G401.6 (cell line): ENCODE measurements around the gene CCR8.

ENCODE experiments used
- FAIRE-seq: peaks from 2 replicates; lab custom pipeline; 2012; peaks lifted over from hg19 to GRCh38; lab: Jason Lieb, UNC

Gene CCR8, protein sequence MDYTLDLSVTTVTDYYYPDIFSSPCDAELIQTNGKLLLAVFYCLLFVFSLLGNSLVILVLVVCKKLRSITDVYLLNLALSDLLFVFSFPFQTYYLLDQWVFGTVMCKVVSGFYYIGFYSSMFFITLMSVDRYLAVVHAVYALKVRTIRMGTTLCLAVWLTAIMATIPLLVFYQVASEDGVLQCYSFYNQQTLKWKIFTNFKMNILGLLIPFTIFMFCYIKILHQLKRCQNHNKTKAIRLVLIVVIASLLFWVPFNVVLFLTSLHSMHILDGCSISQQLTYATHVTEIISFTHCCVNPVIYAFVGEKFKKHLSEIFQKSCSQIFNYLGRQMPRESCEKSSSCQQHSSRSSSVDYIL

DNA sequence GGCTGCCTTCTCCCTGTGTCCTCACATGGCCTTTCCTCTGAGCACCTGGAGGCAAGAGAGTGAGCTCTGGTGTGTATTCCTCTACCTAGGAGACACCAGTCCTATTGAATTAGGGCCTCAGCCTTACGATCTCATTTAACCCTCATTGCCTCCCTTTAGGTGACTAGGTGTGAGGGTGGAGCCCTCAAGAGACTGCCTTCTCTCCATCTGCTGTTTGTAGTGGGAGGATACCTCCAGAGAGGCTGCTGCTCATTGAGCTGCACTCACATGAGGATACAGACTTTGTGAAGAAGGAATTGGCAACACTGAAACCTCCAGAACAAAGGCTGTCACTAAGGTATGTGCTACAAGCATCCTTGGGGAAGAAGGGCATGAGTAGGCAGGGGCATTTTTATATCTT, at the start of gene CCR8:
Gene CCR8, plus strand, starts transcription at position 217 of the 400 bp plus-strand sequence. CDS start 2,623 bp downstream, outside the sequence.
- FAIRE-seq, result no peak

DNA sequence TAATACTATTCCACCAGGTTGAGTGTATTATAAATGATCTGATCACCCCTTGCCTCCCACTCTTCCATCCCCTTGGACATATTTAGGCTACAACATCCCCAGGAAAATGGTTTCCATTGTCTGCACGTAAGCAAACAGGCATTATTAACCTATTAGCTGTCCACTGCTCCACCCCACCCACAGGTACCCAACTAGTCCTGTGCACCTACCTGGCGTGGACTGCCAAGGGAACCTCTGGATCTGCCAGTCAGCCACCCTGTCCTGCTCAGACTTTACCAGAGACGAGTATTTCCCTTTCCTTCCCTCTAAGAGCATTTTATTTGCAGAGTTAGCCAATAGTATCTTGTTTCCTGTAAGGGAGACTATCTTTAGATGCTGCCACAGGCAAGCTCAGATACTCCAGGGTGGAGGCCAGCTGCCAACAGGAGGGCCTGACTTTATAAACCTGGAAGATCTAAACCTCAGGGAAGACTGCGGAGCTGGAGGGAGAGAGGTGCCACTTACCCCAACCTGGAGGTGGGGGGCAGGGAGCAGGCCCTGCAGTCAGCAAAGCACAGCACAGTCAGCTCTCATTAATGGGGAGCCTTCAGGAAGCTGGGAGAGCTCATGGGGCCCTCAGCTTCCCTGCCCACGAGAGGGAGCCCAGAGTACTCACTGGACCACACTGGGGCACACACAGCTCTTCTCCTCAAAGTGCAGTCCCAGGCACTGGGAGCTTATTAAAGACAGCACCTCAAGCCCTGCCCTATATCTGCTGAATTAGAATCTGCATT, 49.6 kb upstream of the CCR8 start, which contains the start of gene CX3CR1:
Gene CX3CR1, minus strand, starts transcription at position 292 of the 773 bp plus-strand sequence. CDS start 13,527 bp downstream, outside the sequence.
- FAIRE-seq, result no peak

DNA sequence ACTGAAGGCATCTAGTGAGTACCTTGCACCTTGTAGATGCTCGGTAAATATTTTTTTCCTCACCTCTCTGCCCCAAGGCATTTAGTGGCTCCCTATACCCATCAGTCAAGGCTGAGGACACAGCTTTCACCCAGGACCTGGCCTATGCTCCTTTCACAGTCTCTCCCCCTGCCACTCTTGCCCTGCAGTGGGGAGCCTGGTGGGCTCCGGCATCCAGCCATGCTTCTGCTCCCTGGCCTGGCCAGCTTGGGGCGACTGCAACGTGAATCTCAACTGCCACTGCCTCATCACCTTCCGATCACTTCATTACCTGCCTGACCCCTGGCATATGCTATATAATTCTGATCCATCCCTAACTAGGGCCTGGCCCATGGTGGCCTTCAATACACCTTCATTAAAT, 48.9 kb upstream of the CCR8 start:
- FAIRE-seq, result no peak

DNA sequence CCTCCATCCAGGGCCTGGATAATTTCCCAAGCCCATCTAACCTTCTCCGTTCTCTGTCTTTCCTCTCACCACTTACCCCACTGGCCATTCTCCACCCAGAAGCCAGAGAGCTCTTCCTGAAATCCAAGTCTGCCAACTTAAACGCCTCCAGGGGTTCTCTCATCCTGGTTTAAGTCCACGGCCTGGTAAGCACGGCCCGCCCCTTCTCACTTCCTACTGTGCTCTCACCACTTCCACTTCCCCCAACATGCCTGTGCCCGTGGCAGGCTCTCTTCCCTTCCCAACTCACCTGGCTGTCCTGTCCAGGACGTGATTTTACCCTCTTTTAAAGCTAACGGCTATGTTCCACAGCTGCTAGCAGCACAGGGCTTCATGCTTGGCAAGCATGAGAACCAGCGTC, 48.0 kb upstream of the CCR8 start:
- FAIRE-seq, result no peak

DNA sequence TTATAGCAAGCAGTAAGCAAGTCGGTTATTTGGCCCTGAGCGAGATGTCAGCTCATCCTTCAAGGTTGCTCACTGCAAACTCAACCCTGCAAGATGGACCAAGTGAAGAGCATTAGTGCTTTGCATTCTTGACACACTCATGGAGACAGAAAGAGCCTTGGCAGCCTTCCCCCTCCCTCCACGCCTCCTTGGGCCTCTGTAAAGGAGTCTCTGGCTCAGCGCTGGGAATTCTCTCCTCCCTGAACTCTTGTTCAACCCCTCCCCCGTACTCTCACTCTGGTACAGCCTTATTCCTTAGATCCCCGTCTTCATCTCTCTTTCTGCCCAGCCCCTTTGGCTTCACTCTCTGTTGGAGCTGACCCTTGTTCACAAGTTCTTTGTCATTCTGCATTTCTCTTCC, 47.5 kb upstream of the CCR8 start:
- no peak for FAIRE-seq

DNA sequence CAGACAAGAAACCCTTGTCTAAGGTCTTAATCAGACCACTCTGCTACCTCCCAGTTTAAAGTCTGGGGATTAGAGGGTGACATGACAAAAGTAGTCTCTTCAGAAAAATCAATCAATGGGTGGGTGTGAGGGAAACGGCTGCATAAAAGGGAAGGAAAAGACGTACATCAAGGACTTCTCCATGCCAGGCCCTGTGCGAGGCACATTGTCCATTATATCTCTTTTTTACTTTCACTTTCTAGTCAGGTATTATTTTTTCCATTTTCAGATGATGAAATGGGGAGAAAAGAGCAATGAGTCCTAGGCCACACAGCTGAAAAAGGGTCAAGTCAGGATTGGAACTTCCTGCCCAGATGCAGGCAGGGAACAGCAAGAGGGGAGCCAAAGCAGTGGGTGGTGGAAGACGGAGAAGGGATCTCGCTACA, 45.0 kb upstream of the CCR8 start:
- no peak for FAIRE-seq

DNA sequence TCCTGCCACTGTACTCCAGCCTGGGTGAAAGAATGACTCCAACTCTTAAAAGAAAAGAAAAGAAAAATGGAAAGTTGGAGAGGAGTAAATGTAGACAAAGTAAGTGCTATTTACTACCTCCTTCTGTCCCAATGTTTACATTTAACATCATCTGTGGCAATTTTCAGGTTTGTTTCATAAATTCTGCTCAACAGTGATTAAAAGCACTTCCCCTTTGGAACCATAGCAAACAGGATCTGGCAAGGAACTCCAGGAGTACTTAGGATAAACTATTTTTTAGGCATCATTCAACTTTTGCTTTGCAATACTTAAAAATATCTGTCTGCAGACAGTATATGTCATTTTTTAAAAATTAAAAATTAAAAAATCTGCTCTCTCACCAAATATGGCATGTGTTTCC, 44.2 kb upstream of the CCR8 start:
- FAIRE-seq, result no peak

DNA sequence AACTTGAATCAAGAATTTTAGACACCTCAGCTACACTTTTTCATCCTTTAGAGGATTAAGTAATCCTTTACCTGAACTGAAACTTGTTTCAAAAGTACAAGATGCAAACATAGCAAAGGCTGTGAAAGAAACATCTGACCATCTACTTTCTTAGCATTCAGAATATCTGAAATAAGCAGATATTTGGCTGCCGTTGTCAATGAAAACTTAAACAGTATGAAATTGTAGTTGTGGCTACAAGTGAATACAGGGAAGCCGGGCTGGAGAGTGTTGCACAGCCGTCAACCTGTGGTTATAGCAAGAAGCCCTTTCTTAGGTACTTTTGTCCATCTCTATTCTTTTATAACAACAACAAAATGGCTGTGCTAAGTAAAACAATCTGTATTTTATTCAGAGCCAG, 42.7 kb upstream of the CCR8 start:
- FAIRE-seq, result no peak

DNA sequence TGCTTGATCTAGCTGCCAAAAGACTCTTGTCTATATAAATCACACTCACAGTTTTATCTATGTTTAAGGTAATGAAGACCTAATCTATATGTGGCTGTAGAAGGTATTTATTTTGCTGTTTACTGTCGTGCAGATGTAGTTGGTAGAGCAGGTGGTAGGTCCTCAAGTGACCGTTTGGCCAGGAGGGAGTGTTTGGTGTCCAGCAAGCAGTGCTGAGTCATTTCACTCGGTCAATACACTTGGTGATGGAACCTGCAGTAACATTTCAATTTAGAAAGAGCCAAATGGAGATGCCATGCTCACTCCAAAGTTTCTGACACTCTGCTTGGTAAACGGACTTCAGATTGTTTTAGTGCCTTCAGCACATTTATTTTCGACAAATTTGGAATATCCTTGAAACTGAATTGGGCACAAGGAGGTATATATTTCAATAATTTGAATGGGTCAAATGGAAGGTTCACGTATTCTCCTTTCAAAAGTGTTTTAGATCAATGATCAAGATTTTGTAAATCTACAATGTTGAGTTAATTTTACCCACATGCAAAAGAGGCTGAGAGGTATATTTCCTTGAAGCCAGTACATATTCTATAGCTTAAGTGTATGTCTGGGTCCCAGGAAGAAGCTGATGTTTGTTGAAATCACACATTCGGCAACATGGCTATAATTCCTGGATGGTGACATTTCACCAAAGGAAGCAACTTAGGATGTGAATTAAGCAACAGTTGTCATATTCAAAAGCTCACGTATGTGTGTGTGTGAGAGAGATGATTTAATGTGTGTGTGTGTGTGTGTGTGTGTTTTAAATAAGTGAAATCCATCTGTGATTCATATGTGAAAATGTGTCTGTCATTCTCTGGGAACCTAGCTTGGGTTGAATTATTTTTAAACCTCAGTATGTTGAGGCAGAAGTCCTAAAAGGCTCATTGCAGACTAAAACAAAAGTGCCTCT, 42.0 kb upstream of the CCR8 start:
- no peak for FAIRE-seq

DNA sequence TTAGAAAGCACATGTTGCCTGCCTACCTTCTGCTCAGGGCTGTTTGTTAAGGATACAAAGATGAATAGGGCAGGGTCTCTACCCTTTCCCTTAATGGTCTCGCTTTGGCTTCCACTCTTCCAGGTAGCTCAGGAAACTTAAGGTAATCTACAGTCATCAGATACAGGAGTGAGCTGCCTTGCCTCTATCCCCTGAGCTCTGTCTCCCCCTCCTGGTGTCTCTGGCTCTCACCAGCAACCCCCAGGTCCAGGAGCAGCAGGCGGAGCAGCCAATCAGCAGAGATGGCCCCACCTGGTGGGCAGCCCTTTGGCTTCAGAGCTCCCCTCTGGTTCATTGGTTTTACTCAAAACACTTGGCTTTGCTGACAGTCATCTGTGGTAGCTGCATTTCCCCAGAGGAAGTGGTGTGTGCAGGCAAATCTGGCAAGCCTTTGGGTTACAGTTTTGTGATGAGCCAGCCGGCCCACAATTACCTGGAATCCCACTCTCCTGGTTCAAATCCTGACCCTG, 41.2 kb upstream of the CCR8 start:
- no peak for FAIRE-seq

DNA sequence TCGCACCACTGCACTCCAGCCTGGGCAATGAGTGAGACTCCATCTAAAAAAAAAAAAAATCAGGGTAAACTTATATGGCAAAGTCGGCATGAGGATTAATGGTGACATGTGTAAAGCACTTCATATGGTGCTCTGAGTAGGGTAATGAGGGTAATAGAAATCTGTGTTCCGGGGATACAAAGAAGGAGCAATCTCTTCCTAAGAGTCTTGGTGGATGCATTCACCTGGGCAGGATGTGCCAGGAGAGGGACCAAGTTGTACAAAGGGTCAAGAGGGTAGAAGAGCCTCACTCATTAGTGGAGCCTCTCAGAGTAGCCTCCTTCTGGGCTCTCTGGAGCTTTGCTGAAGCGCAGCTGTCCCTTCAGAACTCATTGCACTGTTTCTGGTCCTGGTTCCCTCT, 40.4 kb upstream of the CCR8 start:
- no peak for FAIRE-seq

DNA sequence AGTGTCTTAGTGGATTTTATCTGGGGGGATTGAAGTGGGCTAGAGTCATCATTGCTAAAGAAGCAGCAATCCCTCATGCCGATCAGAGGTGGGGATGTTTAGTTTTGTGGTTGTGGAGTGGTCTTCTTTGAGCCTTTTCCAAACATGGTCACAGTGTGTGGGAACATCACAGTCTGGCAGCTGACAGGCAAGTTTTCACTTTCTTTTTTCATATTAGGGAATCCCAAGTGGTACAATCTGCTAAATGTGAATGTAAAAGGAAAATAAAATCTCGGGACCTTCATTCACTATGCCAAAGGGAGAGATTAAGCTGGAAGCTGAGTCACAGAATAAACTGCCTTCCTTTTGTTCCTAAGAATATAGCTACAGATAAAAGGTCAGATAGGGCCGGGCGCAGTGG, 39.3 kb upstream of the CCR8 start:
- no peak for FAIRE-seq

DNA sequence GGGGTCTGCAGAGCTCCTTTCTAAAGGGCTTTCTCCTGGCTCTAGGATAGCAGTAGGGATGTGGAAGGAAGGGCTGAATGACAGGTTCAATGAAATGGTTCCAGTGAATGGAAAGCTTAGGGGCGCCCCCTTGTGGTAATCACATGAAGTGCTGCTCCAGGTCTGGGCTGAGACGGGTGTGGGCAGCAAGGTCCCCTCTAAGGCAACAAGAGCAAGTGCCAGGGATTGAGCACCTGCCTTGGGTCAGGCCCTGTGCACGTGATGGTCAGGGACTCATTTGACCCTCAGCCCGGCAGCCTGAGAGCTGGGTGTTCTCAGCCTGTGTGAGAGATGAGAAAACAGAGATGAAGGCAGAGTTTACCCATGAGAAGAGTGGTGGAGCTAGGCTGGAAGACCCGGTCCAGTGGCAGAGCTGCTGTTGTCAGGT, 37.6 kb upstream of the CCR8 start:
- FAIRE-seq, result no peak

DNA sequence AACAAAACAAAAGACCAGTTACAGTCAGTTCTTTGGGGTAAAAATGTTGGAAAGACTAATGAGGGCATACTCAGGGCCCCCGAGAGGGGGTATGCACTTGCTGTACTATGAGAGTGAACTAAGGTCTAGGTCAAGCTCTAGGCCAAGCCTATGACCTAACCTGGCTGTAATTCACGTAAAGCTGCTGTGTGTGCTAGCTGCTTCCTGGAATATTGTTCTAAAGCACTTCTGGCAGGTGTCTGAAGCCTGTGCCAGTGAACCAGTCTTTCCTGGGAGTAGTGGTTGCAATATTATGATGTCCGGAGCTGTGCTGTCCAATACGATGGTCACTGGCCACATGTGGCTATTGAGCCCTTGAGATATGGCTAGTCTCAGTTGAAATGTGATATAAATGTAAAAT, 36.5 kb upstream of the CCR8 start:
- FAIRE-seq, result no peak

DNA sequence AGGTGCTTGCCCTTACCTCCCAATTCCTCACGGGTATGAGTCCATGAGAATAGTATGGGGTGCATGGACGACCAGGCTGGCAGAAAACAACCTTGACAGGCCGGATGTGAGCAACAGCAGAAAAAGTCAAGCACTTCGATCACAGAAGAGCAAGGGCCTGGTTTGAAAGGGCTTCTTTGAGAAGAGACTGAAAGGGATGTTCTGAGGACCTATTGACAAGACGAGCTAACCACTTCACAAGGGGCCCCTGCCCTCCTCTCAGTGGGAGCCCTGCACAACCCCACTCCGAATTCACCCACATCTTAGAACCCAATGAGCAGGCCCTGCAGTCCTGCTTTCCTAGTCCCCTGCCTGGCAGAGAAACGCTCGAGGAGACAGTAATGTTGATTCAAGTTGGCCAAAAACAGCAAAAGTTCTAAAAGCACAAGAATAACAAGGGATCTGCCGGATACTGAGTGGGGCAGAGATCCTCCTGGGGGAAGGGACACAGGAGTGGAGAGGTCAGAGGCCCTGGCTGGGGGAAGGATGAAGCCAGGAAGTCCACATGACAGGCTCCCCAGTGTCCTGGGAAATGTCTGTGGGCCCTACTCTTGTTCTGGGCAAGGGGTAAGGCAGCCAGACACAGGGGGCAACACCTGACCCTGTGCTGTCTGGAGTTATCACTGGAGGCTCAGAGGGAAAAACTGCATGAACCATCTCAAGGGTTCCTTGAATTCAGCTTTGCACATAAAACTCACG, 34.9 kb upstream of the CCR8 start:
- no peak for FAIRE-seq

DNA sequence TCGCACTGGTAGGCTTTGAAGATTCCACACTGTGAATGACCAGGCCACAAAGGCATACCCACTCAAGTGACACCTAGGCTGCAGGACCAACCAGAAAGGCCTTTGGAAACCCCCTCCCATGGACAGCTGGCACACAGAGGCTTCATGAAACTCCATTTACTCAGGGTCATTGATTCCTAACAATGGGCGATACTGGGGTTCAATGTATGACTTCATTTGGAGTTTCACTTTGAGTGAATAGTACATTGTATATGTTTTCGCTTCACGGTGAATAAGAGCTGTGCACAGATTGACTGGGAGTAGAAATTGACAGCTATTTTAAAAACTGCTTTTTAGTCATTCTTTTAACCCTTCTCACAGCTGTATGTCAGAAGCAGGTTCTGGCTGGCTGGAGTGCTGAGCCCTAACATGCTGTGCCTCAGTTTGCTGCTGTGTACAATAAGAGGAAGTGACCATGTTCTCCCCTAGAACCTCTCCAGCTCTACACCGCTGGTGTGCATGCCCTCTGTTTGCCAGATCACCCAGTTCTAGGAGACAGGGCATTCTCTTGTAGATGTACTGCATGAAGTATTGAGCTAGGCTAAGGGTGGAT, 34.2 kb upstream of the CCR8 start:
- FAIRE-seq, result no peak

DNA sequence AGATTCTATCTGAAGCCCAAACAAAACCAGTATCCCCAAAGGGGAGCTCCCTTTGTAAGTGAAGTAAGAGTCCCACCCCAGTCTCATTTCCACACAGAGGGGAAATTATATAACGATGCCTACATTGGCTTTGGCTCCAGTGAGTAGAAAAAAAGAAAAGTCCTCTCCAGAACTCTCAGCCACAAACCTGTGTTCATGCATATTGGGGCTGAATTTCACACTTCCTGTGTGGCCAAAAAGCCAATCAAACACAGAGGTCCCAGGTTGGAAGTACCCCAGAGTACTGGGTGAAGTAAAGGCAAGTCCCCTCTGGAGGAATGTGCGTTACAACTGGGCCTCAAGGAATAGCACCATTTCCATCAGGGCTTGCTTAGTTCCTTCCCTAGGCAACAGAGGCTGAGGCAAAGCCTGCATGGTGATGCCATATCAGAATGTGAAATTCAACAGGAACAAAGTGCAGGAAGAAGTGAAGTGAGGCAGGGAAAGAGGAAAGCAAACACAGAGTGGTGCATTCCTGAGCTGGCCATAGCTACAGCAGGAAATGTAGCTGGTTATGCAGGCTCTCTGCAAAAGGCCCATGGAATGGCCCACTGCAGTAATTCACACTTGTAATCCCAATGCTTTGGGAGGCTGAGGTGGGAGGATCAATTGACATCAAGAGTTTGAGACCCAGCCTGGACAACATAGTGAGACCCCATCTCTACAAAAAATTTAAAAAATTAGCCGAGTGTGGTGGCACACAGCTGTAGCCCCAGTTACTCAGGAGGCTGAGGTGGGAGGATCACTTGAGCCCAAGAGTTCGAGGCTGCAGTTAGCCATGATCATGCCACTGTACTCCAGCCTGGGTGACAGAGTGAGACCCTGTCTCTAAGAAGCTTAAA, 33.1 kb upstream of the CCR8 start:
- FAIRE-seq, result no peak

DNA sequence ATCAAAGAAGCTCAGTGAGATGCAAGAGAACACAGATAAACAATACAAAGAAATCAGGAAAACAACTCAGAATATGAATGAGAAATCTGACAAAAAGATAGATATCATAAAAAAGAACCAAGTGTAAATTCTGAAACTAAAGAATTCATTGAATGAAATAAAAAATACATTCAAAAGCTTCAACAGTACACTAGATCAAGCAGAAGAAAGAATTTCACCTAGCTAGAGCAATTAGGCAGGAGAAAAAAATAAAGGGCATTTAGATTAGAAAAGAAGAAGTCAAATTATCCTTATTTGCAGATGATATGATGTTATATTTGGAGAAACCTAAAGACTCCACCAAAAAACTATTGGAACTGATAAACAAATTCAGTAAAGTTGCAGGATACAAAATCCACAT, 30.2 kb upstream of the CCR8 start:
- no peak for FAIRE-seq

DNA sequence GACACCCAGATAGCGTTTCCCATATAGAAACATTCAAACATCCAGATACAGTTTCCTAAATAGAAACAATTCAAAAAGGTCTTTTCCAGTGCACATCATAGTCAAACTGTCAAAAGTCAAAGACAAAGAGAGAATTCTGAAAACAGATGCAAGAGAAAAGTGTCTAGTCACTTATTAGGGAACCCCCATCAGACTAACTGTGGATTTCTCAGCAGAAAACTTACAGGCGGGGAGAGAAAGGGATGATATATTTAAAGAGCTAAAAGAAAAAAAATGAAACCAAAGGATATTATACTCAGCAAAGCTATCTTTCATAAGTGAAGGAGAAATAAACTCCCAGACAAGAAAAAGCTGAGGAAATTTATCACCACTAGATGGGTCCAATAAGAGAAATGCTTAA, 27.3 kb upstream of the CCR8 start:
- no peak for FAIRE-seq

DNA sequence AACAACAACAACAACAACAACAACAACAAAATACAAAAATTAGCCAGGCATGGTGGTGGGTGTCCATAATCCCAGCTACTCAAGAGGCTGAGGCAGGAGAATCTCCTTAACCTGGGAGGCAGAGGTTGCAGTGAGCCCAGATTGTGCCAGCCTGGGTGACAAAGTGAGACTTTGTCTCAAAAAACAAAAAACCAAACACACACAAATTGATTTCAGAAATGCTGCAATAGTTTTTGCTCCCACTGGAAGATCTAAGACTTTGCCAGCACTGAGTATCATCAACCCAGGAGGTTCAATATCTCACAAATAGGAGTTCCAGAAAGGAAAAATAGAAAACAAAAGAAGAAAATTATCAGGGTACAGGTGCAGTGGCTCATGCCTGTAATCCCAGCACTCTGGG, 16.2 kb upstream of the CCR8 start:
- FAIRE-seq, result no peak
